ENCODE measurements around the gene FHOD3. TPM values are rescaled to one million over a fixed set of nuclear protein-coding genes. Genes with fewer than 3 reads are reported as not detected.

FHOD3 gene
- total RNA-seq, 2 donors from 2014 or later, result 2.8 to 3.1 TPM

- no peaks in the 10 kb centered on the region for H3K36me3 Mint-ChIP-seq (ENCODE audit: low read depth)
- Histone ChIP-seq H3K27me3 (ENCODE audit: control insufficient read depth, insufficient read depth, low read length, poor library complexity, severe bottlenecking) (no peaks in the 10 kb centered on the region), H3K4me1 (ENCODE audit: control insufficient read depth, insufficient read depth, low read length) (no peaks in the 10 kb centered on the region), H3K9ac (ENCODE audit: extremely low read depth, low read length, poor library complexity, severe bottlenecking) (no peak overlapping the region), H3K27ac (ENCODE audit: low read depth, low read length) (no peak overlapping the region), H3K4me3 (ENCODE audit: low read length) (no peak overlapping the region), H3K9me3 (ENCODE audit: control insufficient read depth, low read length) (no peaks in the 10 kb centered on the region), H3K36me3 (ENCODE audit: control insufficient read depth, insufficient read depth, low read length) (no peaks in the 10 kb centered on the region)
- no peak overlapping the region for H3K27ac Mint-ChIP-seq
- 94% methylated on average over 2 of the region's 2 CpGs; no CpG with 5 or more reads in 1 of the 2 experiments for WGBS, 2 experiments (ENCODE audit: insufficient coverage in 1 of 2, insufficient read length in 1 of 2)
- no peak for DNase-seq
- no peak for TF ChIP-seq CTCF (conservative IDR thresholded peaks at IDR 0.05)
- H3K4me3 Mint-ChIP-seq, result no peak overlapping the region
- no peaks in the 10 kb centered on the region for H3K9me3 Mint-ChIP-seq
- no peaks in the 10 kb centered on the region for H3K27me3 Mint-ChIP-seq (ENCODE audit: insufficient read depth)
- peaks cover 3% of the 10 kb centered on the region for H3K4me1 Mint-ChIP-seq
Observed at GRCh38 chr18:36527740-36528455, 230.4 kb downstream of the FHOD3 start.

- H3K27ac Mint-ChIP-seq, result no peak overlapping the region
Observed at GRCh38 chr18:36529747-36530146, 232.2 kb downstream of the FHOD3 start.

DNA sequence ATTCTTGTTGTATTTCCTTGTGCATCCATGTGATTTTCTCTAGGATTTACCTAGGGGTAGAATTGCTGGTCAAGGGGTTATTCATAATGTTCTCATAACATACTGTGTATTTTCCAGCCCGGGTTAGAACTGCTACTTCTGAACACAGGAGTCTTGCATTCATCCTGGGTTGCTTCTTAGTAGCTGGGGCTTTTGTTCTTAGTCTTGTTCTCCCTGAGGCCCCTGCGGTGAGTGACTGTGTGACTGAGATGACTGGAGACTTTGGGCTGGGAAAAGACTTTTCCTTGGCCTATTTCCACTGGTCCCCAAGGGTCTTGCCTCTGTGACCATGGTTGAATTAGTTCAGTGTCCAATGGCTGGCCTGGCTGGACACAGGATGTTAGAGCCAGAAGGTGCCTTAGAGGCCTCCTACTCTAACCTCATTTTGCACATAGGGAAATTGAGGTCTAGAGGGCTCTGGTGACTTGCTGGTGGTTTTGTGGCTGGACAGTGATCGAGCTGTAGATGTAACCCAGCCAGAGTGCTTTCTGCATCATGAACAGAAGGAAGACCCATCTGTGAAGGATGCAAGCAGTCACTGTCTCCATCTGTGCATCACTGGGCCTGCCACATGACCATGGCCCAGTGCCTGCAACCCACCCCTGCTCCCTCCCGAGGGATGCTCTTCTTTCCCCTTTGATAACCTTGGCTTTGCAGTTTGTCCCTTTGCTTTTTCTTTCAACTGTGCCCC, 233.3 kb downstream of the FHOD3 start:
- H3K9me3 ChIP-seq (ENCODE audit: control insufficient read depth, low read length), result no peaks in the 10 kb centered on the region
- 89 to 93% methylated on average over 3 to 4 of the region's 4 CpGs for WGBS, 2 experiments (ENCODE audit: insufficient coverage in 1 of 2, insufficient read length in 1 of 2)
- TF ChIP-seq CTCF (conservative IDR thresholded peaks at IDR 0.05), result no peak
- H3K27me3 Mint-ChIP-seq (ENCODE audit: insufficient read depth), result no peaks in the 10 kb centered on the region
- no peaks in the 10 kb centered on the region for H3K9me3 Mint-ChIP-seq
- H3K4me1 ChIP-seq (ENCODE audit: control insufficient read depth, insufficient read depth, low read length), result no peaks in the 10 kb centered on the region
- peaks cover 3% of the 10 kb centered on the region for H3K4me1 Mint-ChIP-seq
- H3K4me3 Mint-ChIP-seq, result no peak overlapping the region
- no peaks in the 10 kb centered on the region for H3K27me3 ChIP-seq (ENCODE audit: control insufficient read depth, insufficient read depth, low read length, poor library complexity, severe bottlenecking)
- no peak overlapping the region for H3K27ac Mint-ChIP-seq
- no peaks in the 10 kb centered on the region for H3K36me3 ChIP-seq (ENCODE audit: control insufficient read depth, insufficient read depth, low read length)
- no peak overlapping the region for H3K27ac ChIP-seq (ENCODE audit: low read depth, low read length)
- H3K4me3 ChIP-seq (ENCODE audit: low read length), result no peak overlapping the region
- no peak overlapping the region for H3K9ac ChIP-seq (ENCODE audit: extremely low read depth, low read length, poor library complexity, severe bottlenecking)
- DNase-seq, result no peak
- no peaks in the 10 kb centered on the region for H3K36me3 Mint-ChIP-seq (ENCODE audit: low read depth)

More at GRCh38 chr18:36529747-36530146, 232.2 kb downstream of the FHOD3 start:
- Histone ChIP-seq H3K9ac (ENCODE audit: extremely low read depth, low read length, poor library complexity, severe bottlenecking) (no peak overlapping the region), H3K4me3 (ENCODE audit: low read length) (no peak overlapping the region), H3K36me3 (ENCODE audit: control insufficient read depth, insufficient read depth, low read length) (no peaks in the 10 kb centered on the region), H3K4me1 (ENCODE audit: control insufficient read depth, insufficient read depth, low read length) (no peaks in the 10 kb centered on the region), H3K9me3 (ENCODE audit: control insufficient read depth, low read length) (no peaks in the 10 kb centered on the region), H3K27me3 (ENCODE audit: control insufficient read depth, insufficient read depth, low read length, poor library complexity, severe bottlenecking) (no peaks in the 10 kb centered on the region), H3K27ac (ENCODE audit: low read depth, low read length) (no peak overlapping the region)
- H3K36me3 Mint-ChIP-seq (ENCODE audit: low read depth), result no peaks in the 10 kb centered on the region
- no peaks in the 10 kb centered on the region for H3K9me3 Mint-ChIP-seq
- no peak for DNase-seq
- TF ChIP-seq CTCF (conservative IDR thresholded peaks at IDR 0.05), result no peak
- H3K27me3 Mint-ChIP-seq (ENCODE audit: insufficient read depth), result no peaks in the 10 kb centered on the region
- H3K4me1 Mint-ChIP-seq, result peaks cover 3% of the 10 kb centered on the region
- H3K4me3 Mint-ChIP-seq, result no peak overlapping the region
- 94 to 97% methylated on average over 6 to 8 of the region's 8 CpGs for WGBS, 2 experiments (ENCODE audit: insufficient coverage in 1 of 2, insufficient read length in 1 of 2)
